Stimulated activated CD4-positive, alpha-beta T cell treated with anti-CD3 and anti-CD28 coated beads, Interleukin-4, amount 100 ng/mL, for 48 hours (primary cell): ENCODE measurements around the gene MOCOS.

Experiments
- DNase-seq, 2 donors: peaks; one replicate each; pipeline ENCODE4 v3.0.0-alpha.2; 2020; ENCODE audit warnings: low read depth in 2 of 2

Gene MOCOS

GRCh38 chr18:36303211-36303844 lies 116.0 kb downstream of the MOCOS start:
- no peak for DNase-seq

GRCh38 chr18:36304723-36305122 lies 117.4 kb downstream of the MOCOS start:
- DNase-seq: no peak

DNA sequence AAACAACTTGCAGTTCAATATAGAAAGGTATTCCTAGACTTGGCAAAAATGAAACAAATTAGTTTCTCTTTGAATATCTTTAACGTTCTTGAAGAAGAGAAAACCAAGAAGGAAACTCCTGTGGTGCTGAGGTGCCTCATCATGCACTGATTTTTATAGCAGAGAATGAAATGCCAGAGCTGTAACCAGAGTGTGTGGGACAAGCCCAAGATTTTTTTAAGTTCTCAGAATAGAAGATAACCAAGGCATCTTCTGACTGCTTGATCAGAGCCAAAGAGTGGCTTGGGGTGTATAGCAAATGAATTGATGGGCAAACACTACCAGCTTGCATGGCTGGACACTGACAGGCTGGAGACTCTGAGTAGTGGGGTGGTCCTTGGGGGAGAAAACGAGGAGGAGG lies 118.1 kb downstream of the MOCOS start:
- no peak for DNase-seq

DNA sequence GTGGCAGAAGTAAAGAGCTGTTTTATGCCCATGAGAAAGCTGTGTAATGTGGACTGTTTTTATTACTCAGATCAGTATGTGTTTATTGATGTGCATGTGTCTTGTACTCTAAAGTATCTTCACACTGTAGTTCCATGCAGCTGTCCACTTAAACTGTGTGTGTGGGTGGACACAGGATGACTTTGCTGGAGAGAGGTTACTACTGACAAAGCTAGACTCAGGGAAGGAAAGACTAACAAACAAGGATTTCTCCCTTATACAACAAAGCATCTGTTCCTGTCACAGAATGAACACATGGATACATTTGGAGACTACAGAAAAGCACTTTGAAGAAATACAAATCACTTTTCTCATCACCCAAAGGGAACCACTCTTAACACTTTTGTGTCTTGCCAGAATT lies 120.2 kb downstream of the MOCOS start:
- no peak for DNase-seq

- DNase-seq: no peak
Measured at GRCh38 chr18:36308711-36309435, 121.6 kb downstream of the MOCOS start.

DNA sequence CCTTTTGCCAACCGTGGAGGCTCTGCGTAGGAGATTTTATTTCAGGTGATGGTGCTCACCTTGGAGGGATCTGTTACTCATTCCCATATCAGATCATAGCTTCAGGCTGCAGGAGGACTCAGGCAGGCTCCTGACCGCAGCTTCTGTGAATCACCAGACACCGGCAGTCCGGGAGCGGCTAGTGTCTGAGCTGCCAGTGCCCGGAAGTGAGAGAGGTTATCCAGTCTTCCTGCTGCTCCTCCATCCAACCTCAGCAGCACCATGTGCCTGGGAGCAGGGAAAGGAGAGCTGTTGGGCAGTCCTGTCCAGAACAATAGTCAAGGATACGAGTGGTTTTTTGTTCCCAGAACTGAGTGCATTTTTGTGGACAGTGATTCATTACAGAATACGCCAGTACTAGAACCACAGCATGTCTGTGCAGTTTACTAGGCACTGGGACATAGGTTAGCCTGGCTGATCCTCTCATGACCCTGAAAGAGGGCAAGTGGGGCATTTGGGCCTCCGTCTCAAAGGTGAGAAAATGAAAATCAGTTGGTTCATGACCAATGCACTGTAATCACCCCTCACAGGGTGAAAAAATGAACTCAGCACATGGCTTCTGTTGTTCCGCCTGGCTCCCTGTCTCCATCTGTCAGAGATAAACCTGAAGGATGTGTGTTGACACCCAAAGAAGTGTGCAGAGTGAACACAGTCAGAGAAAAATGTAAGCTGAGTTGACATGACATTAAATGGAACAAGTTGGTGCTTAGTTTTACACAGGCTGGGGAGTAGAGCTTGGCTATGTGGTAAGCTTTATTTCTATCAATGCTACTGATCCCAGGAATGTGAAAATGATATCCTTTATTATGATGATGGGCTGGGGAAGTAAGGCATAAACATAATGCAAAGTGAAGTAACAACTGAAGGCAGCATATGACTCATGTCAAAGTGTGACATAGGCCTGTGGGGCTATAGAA lies 122.4 kb downstream of the MOCOS start:
- DNase-seq: no peak

DNA sequence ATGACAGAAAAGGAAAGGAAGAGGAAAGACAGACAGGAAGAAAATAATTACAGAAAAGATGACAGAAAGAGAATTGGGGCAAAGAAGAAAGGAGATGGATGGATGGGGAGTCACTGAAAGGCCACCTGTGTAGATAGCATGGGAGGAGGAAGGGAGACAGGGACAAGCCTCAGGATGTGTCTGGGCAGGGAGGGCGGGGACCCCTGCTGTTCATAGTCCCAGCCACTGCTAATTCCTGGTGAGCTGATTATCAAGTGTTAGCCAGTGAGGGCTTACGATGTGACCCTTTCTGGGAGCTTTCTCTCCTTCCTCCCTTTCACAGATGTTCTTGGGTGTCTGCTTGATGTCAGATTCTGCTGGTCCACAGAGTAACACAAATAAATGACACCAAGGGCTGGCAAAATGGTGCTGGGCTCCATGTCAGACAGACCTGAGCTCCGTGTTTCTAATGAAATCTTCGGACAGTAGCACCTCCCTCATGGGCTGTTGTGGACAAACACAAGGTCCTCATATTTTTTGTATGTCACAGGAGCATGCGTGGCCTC lies 123.8 kb downstream of the MOCOS start:
- no peak for DNase-seq

GRCh38 chr18:36312806-36313395 lies 125.6 kb downstream of the MOCOS start:
- no peak for DNase-seq

GRCh38 chr18:36314098-36314497 lies 126.8 kb downstream of the MOCOS start:
- no peak for DNase-seq

- DNase-seq: no peak
Measured at GRCh38 chr18:36314754-36315153, 127.5 kb downstream of the MOCOS start.

- DNase-seq: no peak
Measured at GRCh38 chr18:36315736-36316135, 128.4 kb downstream of the MOCOS start.

DNA sequence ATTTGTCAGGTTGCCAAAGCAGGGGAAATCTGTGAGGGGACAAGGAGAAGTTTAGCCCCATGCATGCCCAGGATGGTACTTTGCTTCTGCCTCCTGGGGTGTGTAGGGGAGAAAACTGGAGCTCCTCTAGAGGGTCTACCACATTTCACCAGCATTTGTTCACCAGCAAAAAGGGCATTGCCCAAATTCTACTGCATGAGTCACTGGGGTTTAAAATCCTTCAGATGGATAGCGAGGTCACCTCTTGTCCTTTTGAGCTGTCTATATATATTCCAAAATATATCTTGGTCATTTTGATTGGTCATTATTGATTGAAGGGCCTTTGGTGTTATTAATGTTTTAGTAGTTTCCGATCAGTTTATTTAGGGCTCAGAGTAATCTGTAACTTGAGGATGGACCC lies 128.9 kb downstream of the MOCOS start:
- no peak for DNase-seq
